HG02938 (cell line): ENCODE data around the gene GSG1L.

ENCODE experiments used
- ATAC-seq: cut with Tn5 transposase; IDR thresholded peaks from one replicate; pipeline ENCODE4 v1.9.1; 2021; ENCODE audit warnings: mild to moderate bottlenecking, moderate library complexity; ENCODE audit not compliant: unreplicated experiment

Gene GSG1L

DNA sequence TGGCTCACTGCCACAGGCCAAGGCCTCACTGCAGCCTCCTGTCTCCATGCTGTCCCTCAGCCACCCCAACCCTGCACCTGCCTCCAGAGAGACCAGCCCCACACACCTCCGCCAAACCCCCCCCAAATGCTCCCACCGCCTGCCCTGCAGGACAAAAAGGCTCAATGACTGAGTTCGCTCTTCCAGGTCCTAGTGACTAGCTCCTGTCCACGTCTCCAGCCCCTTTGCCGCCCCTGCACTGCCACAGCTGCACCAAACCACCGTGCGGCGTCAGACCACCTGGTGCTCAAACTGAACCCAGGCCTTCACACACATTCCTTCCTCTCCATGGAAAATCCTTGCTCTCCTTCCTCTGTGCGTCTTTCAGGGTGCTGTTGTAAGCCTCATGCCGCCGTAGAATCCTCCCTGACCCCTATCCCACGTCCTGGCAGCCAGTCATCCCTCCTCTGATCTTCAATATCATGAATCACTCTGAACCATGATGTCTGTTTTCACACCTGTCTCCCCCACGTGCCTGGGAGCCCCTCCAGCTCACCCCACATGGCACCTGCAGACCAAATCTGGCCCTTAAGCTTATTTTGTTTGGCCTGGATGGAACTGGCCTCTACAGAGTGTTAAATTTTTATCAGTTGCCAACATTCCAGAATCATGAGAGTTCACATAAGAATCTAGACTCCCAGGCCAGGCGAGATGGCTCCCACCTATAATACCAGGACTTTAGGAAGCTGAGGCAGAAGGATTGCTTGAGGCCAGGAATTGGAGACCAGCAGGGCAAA, 4.3 kb upstream of the GSG1L start:
- ATAC-seq: no peak

DNA sequence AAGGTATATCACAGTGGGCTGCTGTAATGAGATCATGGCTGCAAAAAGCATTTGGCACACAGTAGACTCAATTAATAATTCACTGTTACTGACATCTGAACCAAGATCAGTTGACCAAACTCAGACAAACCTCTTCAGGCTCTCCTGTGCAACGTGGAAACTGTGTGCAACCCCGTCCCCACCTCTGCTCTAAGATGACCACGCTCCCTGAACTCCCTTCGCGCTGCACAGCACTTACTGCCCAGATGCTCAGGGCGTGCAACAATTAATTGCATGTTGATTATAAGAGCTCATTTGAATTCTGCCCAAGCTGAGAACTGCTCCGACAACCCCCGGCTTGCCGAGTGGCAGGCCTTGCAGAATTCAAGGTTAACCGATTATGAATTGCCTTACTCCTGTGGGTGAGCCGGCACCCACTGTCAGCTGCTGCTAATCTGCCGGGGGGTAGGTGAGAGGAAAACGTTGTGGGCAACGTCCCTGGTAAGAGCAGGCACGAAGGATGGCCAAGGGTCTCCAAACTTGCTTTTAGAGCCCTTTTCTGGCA, 1.3 kb upstream of the GSG1L start:
- no peak for ATAC-seq

DNA sequence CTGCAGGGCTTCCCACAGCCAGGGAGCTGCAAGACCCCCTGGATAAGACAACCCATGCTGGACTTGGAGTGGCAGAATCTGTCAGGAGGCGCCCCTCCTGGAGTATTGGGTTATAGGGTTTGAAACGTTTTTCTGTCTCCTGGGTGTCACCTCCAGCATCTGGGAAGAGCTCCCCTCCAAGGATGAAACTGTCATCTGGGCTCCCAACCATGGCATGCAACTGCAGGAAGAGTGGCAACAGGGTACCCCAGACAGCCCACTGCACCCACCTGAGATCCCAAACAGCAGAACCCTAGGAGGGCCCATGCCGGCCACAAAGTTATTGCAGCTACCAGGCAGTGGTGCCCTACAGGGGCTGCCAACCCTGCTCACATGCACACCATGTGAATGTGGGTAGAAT, 636 bp upstream of the GSG1L start:
- ATAC-seq: no peak

DNA sequence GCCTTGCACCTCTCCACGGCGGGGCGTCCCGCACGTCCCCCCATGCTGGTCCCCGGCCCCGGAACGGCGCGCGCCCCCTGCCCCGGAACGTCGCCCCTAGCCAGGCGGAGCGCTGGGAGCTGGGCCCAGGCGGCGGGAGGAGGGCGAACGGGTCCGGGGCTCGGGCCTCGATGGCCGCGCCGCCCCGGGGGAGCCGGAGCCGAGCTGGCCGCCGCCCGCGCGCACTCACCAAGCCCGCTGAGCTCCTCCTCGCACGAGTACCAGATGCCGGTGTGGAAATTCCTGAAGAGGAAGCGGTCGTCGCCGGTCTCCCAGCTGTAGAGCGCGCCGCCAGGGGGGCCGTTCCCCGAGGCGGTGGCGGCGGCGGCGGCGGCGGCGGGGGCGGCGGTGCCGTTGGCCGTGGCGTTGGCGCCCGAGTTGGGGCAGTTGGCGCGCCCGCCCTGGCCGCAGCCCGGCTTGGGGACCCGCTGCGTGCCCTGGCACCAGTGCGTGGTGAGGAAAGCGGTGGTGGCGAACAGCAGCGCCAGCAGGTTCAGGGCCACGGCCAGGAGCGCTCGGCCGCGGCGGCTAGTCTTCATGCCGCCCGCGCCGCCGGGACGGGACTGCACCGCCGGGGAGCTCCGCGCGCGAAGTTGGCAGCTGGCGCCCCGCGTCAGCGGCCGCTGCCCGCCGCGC, 530 bp downstream of the GSG1L start:
- ATAC-seq: no peak

DNA sequence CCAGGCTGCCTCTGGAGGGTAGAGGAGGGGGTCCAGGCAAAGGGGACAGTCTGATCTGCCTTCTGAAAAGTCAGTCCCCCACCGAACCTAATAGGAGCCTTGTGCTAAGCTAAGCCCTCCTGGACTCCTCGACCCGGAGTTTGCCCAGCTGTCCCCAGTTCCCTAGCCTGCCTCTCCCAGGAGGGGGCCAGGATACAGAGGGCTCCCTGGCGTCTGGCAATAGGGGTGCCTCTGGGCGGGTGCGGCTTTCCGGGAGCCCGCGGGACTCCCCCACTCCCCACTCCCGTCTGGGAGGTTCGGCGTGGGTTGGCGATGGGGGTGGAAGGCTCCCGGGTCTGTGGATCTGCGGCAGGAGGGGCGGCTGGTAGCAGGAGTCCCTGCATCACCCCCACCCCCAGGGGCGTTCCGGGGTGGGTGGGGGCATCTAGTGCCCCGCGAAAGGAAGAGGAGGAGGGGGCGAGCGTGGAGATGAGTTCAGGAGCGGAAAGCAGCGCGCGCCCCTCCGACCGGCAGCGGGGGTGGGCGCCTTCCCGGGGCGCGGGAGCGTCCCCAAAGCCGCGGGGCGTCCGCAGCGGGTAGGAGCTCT, 1.2 kb downstream of the GSG1L start:
- no peak for ATAC-seq

DNA sequence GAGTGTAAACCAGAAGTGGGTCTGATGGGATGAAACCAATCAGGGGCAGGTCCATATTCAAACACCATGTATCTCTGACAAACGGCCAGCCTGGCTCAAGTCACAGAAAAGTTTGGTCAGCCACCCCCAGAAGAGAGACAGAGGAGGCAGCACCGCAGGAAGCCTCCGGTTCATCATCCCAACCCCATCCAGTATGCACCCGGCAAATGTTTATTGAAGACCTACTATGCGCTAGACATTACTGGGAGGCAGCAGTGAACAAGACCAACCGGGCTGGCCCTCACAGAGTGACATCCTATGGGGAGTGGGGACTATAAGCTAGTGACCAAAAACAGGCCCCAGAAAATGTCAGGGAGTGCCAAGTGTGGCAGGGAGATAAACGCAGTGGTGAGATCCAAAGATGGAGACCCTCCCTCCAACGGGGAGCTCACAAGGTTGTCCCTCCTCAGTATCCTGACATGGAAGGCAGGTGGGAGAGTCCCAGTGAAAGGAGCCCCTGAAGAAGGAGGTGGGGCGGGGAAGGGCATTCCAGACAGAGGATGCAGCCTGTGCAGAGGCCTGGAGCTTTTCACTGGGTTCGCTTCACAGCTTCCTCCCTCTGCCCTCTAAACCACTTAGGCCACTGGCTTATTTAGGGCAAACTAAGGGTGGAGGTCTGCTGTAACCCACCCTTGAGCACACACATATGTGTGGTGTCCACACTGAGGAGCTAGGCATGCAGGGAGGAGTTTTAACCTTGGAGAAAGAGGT, 2.0 kb downstream of the GSG1L start:
- no peak for ATAC-seq

DNA sequence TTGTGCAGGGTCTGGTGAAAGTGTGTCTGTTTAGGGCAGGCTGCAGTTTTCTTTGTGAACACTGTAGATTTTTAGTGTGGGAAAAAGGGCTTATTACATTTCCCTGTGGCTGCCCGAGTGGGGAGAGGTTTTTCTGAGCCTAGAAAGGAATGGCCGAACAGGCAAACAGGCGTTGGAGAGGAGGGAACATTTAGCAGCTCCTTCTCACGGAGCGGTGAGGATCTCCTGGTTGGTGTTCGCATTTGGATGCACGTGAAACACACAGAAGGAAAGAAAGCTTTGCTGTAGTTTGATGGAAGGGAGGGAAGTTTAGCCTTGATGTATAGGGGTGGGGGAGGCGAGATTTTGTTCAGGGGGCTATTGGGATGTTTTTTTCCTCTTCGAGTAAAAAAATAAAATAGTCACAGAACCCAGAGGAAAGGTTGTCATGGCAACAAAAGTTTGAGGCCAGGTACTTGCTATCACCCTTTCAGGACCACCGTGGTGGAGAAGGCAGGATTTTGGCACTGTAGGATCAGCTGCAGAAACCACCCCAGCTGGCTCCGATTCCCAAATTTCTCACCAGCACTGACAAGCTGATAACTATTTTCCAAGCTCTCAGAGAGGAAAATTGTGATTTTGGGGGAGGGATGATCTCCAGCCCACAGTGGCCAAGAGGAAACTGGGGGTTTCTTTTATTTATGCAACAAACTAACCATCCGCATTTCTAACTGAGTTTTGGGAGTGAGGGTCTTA, 3.5 kb downstream of the GSG1L start:
- ATAC-seq: no peak

DNA sequence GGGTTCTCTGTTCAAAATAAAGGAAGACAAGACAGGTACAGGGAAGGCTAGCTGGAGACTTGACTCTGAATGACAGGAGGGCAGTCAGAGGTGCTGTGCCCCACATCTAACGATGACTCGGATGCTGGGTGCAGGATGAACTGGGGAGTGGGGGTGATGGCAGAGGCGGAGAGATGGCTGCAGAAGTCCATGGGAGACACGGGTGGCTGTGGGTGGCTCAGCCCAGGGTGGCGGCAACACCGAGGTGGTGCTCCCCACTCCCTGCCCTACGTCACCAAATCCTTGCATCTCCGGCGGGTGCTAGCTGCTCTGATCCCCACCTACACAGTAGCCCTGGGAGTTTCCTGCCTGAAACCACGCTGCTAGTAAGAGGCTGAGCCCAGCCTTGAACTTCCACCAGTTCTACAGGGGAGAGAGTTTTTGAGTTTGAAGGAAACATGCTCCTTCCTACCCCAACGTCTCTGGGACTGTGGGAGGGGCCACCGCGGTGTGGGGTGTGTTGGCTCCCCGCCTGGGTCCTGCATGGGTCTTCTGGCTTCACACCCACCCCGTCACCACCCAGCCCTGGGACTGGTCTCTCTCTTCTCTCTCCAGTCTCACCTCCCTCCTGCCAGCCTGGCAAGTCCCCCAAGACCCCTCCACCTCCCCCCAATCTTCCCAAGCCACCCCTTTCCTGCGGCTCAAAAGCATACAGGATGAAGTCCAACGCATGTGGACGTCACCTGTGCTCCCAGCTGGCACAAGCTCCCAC, 4.5 kb downstream of the GSG1L start:
- ATAC-seq: no peak

DNA sequence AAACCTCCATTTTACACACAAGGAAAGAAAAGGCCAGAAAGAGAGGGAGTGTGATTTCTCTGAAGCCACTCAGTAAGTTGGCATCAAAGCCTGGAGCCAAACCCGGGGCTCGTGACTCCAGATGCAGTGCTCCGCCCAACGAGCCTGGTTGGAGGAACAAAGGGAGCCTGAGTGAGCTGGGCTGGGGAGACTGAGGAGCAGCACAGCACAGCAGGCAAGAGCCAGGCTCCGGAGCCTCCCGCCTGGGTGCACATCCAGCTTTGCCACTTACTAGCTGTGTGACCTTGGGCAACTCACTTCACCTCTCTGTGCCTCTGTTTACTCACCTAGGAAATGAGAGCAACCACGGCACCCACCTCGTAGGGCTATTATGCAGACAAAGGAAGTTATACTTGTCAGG, 5.6 kb downstream of the GSG1L start:
- ATAC-seq: no peak

DNA sequence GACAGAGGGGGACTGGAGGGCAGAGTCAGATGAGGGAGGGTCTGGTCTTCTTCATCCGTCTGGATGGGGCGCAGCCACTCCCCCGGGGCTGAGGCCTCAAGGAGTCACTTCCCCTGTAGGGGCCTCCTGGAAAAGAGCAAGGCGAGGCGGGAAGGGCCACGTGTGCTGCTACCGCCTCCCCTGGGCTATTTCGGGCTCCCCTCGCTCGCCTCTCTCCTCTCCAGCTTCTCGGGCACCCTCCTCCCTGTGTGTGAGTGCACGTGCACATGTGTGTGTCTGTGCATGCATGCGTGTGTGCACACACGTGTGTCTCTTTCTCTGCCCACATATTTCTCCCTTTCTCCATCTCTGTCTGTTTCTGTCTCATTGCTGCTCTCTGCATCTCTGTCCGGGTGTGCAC, 10.1 kb downstream of the GSG1L start:
- ATAC-seq: no peak

DNA sequence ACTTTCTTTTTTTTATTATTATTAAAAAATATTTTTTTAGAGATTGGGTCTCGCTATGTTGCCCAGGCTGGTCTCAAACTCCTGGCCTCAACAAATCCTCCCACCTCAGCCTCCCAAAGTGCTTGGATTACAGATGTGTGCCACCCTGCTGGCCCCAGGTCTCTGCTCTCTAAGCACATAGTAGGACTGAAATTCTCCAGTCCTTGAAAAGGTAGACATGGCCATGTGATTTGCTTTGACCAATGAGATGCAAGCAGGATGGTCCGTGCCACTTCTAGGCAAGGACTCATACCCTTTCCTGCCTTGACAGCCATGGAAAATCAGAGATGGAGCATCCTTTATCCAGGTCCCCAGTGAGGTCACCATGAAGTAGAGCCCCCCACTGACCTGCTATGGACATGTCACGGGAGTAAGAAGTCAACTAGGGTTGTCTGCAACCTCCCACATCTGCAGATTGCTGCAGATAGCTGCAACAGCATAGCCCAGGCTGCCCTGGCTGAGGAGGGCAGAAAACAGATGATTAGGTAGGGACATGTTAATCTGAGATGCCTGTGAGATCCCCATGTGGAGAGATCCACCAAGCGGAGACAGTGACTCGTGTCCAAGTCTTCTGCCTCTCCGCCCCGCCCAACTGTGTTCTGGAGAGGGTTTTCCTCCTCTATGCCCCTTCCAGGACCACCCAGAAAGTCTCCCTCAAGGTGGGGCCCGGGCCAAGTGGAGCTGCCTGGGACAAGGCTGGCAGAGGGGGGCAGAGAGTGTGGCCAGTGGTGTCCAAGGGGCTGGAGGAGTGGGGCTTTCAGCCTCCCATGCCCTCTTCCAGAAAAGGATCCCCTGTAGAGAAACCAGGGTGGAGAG, 11.0 kb downstream of the GSG1L start:
- no peak for ATAC-seq

DNA sequence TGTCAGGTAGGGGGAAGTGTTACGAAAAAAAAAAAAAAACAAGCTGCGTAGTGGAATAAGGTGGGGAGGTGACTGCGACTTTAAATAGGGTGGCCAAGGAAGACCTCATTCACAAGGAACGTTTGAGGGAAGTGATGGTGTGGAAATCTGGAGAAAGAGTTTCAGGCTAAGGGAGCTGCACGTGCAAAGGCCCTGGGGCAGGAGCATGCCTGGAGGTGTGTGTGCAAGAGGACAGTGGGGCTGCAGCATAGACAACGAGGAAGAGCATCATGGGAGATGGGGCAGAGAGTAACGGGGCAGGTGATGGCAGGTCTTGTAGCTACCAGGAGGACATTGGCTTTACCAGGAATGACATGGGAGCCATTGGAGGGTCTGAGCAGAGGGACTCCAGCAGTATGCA, 12.0 kb downstream of the GSG1L start:
- no peak for ATAC-seq

DNA sequence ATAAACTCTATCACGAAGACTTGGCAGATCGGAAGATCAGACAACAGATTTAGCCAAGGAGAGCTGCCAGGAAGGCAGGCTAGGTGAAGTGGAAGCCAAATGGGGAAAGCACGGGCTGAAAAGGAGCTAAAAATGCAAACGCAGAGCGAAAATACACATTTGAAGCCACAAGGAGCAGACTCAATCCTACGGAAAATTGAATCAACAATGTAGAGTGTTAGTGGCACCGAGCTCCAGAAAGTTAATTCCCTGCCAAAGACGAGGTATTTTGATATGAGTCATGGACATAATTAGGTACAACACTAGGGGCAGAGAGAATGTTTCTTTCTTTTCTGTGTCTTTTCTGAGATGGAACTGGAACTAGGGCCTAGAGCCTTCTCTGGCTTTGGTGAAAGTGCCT, 20.7 kb downstream of the GSG1L start:
- ATAC-seq: no peak

DNA sequence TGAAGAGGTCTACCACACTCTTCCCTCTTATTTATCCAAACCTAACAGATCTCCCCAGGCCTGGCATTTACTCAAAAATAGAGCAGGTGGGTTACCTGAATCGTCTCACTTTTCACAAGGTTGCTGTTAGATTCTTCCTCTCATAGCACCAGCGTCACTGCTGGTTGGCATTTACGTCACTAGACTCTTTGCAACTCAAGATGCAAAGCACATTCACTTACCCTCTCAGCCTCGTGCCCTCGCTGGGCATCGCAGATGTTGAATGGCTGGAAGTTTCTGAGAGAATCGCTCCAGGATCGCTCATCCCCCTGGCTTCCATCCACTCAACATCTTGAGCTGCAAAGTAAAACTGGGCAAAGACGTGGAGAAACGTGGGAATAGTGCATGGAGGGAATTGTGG, 21.9 kb downstream of the GSG1L start:
- no peak for ATAC-seq

DNA sequence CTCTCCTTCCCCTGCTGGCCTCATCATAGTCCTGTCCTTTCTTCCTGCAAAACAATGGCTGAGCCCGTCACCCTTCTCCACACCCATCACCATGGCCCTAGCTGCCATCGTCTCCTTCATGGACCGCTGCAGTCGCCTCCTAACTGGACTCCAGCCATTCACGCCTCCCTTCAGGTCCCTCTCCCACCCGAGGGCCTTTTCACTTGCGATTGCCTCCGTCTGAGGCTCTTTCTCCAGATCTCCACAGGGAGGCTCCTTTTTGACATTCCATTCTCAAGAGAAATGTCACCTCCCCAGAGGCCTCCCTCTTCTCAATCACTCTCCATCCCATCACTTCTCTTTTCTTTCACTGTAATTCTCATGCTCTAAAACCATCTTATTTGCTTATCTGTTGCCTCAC, 23.5 kb downstream of the GSG1L start:
- ATAC-seq: no peak

DNA sequence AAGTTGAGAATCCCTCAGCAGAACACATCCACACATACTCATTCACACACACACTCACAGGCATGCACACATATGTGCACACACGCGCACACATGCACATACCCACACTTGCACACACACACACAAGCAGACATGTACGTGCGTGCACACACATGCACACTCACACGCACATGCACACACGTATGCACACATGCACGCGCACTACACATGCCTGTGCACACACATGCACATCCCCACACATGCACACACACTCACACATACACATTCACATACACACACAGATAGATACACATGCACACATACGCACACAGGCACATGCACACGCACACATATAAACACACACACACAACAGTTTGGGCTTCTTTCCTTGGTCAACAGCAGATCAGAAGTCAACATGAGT, 24.0 kb downstream of the GSG1L start:
- ATAC-seq: no peak

DNA sequence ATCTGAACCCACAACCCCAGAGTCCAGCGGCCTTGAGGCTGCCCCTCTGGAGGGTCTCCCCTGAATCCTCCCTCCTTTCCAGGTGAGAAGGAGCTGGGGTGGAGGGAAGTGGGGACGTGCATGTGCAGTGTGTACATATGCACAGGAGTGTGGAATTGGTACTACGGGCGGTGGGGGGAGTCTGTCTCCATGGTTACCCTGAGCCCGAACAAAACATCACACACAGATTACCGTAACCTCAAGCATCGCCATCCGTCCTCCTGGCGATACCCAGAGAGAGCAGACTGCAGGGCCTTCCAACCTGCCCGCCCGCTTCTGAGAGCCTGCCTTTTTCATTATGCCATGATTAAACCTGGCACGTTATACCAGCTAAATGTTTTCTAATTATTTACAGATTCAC, 25.1 kb downstream of the GSG1L start:
- no peak for ATAC-seq

DNA sequence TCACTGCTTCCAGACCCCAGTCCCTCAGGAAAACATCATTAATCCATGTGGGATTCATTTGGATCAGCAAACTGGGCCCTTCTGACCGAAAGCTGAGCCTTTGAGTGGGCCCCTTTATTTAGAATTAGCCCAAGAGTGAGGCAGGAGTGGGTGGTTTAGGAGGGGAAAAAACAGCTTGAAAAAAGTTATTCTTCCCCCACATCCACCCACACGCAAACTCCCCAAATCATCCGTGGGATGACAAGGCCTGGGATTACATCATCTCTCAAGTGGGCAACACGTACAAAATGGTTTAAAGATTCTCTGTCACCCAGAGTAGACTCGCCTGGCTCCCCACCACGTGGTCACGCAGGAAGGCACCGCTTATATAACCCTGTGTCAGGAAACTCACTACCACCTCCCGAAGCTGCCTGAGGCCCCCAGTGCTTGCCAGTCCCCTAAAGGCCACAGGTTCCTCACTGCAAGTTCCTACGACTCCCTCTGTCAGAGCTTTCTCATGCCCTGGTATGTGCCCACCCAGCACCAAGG, 27.6 kb downstream of the GSG1L start:
- ATAC-seq: no peak

DNA sequence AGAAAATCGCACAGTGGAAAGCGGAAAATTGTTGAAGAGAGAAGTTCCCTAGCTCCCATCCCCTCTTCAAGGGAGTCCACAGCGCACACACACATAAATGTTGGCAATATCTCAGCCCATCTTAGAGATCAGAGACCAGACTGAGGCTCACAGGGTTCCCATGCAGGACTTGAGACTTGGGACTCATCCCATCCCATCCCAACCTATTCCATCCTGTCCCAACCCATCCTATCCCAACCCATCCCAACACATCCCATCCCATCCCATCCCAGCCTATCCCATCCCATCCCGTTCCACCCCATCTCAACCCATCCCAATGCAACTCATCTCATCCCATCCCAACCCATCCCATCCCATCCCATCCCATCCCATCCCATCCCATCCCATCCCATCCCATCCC, 29.6 kb downstream of the GSG1L start:
- no peak for ATAC-seq
